NCI-H510A treated with DMSO at 0.1 percent for 48 hours (cell line): ENCODE measurements around the gene LMO7.
"Not testable (repeated sequence)": the region's sequence is repeated elsewhere in the genome, so short reads cannot be mapped to it uniquely, and the experiment has no call there.

ENCODE experiments used
- DNase-seq: peaks from one replicate; lab custom pipeline; 2025; lab: John Stamatoyannopoulos, UW

The LMO7 gene

DNA sequence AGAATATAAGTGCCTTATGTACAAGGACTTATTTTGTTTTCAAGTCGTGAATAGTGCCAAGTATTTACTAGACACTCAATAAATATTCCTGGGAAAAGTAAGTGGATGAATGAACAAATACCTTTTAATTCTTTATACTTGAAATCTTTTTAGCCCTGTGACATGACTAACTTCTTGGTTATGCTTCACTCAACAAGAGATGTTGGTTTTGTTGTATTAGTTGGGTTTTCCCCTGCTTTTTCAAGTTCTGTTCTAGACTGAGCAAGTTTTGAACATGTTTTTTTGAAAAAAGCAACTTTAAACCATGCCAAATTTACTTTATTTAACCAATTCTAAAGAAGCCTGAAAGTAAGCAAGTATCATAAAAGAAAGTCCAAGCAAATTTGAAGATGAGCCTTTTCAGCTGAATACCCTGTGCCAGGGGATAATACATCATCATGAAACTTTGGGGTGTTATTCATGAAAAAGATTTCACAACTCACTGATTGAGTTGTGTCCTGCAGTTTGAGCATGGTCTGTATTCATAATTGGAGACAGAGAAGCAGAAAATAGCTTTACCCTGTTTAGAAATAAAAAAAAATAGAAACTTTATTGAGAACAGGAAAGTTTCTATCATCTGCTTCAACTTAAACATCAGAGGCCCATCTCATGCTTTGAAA lies 11.1 kb downstream of the LMO7 start:
- DNase-seq, result no peak

DNA sequence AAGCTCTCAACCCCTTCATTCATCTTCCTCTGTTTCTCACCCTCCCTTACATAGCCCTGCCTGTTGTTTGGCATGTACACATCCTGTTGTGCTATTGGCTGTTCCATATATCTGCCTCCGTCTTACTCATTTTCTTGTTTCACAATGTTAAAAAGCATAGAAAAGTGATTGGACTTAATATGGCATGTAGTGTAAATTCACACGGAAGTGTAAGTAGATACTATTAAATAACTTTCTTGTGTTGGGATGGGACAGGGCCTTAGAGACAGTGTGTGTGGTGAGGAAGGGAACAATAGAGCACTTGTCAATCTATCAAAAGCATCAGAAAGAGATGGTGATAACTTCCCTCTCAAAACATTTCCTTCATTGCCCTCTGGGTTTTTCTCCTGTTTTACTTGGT lies 12.3 kb downstream of the LMO7 start:
- DNase-seq, result no peak

DNA sequence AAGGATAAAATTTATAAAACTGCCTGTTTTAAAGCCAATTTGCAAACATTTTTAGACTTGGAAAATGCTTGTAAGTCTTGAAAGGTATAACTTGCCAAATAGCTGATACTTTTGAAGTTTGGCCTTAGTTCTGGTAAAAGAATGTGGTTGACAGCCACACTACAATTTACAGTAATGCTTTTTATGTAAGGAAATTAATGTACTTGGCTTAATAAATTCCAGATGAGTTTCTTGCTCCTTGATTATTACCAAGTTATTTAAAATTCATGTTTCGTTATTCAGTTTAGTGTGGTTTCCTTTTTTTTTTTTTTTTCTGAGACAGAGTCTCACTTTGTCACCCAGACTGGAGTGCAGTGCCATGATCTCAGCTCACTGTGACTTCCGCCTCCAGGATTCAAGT lies 14.9 kb downstream of the LMO7 start:
- DNase-seq, result no peak

DNA sequence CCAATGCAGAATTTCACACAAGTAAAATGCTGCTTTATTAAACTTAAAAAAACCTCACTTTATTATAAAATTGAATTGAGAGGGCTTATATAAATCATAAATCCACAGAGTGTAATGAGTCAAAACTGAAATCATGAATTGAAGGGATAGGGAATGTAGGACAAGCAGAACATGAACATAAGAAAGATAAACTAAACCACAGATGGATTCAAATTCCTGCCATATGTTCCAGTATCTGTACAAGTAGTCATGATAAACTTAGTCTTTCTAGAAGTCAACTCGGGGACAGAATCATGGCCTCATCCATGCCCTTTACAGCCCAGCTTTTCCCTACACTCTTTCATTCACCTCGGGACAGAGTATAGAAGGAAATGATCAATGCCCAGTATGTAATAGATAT lies 16.6 kb downstream of the LMO7 start:
- no peak for DNase-seq

DNA sequence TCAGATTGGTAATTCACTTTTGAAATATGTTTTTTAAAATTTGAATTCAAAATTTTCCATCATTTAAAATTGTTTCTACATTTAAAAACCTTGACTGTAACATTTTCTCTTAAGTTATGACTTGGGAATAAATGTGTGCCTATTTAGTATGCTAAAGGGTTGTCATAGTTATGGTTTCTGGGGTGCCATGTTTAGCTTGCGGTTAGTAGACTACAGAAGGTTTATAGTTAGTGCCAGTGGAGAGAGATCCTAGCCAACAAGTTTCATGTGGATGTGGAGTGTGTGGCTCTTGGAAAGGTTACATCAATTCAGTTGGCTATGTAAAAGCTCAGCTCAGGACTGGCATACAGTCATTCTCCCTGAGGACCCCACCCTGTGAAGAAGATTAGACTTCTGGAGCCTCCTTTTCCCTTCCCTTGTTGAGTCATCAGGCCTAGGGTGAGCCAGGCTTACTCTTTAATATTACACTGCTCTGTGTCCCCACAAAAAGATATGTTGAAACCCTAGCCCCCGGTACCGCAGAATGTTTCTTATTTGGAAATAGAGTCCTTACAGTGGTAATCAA lies 20.4 kb downstream of the LMO7 start:
- DNase-seq, result no peak

DNA sequence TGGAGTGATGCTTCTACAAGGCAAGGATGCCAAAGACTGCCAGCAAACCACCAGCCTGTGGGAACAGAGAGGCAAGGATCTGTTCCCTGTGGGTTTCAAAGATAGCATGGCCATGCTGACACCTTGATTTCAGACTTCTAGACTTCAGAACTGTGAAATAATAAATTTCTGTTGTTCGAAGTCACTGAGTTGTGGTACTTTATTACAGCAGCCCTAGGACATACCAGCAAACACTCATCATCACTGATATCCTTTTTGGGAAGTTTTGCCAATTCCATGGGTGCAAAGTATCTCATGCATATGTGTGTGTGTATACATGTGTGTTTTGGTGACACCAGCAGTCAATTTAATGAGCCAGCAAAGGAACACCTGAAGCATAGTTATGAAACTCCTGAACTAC lies 21.0 kb downstream of the LMO7 start:
- no peak for DNase-seq

DNA sequence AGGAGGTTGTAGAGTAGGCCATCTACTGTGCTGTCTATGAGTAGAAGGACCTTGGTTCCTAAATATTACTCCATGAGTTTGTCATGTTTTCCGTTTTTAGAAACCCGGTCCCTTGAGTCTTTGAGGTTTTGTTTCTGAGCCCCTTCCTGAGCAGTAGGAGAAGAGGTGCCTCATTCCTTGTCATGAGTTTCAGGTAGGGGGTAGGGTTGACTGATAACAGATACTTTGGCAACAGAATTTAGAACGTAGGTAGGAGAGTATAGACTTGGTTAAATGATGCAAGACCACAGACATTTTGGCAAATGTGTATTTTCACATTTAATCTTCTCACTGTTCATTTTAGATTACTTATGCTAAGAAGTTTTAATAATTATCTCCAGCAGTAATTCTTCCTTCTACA lies 24.6 kb downstream of the LMO7 start:
- DNase-seq, result no peak

DNA sequence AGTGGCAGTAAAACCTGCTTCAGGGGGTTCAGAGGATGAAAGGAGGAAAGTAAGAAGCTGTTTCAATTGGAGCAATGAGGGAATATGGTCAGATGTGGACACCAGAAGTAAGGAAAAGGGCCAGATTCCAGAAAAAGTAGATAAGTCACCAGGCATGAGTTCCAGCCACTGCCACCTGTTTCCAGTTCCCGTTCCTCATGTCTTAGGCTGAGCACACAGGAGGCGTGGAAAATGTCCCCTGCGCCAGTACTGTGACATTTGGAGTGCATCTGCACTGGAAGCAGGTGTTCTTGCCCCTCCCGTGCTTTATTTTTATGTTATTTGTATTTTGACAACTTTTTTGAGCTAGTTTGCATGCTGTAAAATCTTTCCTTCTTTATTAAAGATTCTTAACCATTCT lies 25.3 kb downstream of the LMO7 start:
- DNase-seq, result no peak

DNA sequence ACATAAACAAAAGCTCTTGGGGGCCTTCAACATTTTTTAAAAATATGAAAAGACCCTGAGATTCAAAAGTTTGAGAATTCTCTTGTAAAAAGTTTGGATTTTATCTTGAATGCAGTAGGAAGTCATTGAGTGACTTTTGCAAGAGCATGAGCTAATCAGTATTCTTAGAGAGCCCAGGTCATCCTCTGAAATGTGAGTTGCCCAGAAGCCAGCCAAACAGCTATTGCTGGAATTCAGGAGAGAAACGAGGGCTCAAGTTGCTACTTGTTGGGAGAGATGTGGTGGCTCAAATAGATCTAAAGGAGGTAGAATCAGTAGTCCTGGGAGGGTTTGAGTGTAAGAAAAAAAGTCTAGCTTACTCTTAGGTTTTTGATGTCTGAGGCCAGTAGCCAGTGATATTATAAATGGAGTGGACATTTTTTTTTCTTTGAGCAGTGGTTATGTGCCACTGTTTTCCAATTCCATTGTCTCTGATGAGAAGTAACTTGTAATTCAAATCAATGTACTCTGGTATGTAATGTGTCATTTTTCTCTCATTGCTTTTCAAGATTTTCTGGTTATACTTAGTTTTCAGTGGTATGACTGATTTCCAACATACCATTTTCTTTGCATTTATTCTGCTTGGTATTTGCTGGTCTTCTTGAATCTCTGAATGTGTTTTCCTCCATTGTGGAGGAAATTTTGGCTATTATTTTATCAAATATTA lies 30.7 kb downstream of the LMO7 start:
- no peak for DNase-seq

DNA sequence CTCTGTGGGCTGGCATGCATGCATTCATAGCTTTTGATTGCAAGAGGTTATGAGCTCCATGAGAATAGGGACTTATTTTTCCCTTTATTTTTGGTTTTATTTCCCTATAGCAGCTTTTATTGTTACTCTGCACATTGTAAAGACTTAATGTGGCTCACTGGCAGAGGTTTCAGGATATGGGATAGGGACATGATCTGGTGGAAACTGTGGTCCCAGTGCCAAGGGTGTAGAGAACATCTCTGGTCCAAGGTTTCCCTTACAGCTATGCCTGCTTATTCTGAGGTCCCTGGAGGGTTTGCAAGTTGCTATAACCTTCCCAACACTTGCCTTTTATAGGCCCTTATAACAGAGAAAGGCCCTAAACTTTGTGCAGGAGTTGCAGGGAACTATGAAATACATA lies 33.6 kb downstream of the LMO7 start:
- no peak for DNase-seq

DNA sequence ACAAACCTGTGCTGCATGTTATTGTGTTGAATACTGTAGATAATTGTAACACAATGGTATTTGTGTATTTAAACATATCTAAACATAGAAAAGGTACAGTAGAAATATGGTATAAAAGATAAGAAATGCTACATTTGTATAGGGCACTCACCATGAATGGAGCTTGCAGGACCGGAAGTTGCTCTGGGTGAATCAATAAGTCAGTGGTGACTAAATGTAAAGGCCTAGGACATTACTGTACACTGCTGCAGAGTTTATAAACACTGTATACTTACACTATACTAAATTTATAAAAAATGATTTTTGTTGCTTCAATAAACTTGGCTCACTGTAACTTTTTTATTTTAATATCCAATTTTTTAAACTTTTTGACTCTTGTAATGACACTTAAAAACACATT lies 34.4 kb downstream of the LMO7 start:
- no peak for DNase-seq

DNA sequence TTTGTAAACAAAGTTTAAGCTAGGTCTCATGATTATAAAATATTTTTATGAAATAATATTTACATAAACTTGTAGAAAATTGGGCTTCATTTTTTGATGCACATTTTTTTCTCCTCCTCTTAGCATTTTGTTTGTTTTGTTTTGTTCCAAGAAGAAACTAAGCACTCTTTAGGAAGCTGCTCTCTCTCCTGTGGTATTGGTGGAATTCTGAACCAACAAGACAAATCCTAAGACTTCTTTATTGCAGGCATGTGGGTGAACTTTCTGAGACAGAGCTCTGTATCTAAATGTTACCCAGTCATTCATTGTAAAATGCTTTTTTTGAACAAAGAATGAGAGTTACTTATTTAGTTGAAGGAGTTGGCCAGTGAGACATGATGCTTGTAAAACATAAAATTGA lies 39.3 kb downstream of the LMO7 start:
- no peak for DNase-seq

DNA sequence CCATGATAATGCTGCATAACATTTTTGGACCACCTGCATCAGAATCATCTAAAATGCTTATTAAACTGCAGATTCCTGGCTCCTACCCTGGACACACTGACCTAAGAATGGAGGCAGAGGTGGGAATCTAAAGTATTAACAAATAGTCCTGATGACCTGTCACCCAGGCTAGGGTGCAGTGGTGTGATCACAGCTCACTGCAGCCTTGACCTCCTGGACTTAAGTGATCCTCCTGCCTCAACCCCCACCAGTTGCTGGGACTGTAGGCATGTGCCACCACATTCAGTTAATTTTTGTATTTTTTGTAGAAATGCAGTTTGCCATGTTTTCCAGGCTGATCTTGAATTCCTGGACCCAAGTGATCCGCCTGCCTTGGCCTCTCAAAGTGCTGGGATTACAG lies 43.3 kb downstream of the LMO7 start:
- DNase-seq, result no peak

DNA sequence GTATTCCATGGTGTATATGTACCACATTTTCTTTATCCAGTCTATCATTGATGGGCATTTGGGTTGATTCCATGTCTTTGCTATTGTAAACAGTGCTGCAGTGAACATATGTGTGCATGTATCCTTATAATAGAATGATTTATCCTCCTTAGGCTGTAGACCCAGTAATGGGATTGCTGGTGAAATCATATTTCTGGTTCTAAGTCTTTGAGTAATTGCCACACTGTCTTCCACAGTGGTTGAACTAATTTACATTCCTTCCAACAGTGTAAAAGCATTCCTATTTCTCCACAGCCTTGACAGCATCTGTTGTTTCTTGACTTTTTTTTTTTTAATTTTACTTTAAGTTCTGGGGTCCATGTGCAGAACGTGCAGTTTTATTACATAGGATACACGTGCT lies 44.1 kb downstream of the LMO7 start:
- not testable (repeated sequence) for DNase-seq

DNA sequence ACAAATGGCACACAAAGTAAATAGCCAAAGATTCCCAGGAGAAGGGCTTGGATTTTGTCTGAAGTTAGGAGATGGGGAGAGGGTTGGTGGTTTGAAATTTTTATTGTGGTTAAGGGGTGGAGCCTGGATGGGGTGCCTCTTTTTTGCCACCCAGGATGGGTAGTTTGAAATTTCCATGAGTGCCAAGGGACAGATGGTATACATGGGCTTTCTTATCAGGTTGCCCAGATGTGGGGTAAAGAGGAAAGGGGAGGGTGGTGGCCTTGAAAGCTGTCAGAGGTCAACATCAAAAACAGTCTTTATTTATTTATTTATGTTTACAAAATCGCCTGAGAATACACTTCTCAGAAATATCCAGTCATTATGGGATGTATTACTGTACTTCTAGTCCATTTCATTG lies 46.2 kb downstream of the LMO7 start:
- DNase-seq, result no peak

DNA sequence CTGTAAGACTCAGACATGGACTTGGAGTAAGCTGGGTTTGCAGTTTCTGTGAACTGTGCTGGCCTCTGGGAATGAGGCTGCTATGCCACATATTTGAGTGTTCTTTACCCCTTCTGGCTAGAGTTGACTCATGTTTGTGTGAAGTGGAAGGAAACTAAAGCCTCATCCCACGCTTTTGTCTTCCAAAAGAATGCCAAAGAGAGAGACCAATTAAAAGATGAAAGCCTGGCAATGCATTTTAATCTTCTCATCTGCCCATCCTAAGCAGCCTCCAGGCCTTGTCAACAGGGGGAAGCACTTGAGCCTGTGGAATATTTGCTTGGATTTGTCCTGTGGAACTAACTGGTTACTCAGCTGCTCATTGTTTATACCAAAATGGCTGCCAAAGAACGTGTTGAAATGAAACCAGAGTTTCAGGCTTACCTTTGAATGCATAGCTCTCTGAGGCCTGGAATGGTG lies 49.1 kb downstream of the LMO7 start:
- peak; percentile 46 for DNase-seq

DNA sequence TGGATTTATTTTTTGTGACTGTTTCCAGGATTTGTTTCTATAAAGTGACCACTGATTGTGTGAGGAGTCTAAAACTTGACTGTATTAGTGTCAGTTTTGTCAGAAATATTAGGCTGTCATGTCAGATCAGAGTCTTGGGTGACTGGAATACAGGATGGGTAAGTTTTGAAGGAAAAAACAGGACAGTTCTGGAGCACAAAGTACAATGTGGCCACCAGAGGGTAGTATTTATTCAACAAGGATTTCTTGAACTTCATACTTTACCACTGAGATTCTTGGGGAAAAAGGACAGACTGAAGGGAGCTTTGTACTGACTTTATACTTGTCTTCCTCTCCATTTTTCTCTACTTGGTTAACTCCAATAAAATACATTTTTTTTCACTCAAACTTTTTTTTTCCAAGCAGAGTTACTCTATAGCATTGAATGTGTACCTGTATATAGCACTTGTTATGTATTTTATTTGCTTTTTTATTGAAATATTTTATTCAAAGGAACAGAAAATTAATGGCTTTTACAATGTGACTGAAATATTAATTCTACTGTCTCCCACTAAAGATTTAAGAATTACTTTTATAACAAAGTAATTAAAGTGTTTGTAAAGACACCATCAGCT lies 51.1 kb downstream of the LMO7 start:
- no peak for DNase-seq

DNA sequence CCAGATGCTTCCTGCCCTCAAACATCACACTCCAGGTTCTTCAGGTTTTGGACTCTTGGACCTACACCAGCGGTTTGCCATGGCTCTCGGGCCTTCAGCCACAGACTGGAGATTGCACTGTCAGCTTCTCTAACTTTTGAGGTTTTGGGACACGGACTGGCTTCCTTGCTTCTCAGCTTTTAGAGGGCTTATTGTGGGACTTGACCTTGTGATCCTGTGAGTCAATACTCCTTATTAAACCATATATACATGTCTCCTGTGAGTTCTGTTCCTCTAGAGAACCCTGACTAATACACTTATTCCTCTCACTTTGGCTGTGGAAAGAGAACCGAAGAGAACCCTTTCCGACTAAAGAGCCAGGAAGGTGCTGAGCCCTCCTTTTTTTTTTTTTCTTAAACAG lies 53.6 kb downstream of the LMO7 start:
- DNase-seq, result no peak

DNA sequence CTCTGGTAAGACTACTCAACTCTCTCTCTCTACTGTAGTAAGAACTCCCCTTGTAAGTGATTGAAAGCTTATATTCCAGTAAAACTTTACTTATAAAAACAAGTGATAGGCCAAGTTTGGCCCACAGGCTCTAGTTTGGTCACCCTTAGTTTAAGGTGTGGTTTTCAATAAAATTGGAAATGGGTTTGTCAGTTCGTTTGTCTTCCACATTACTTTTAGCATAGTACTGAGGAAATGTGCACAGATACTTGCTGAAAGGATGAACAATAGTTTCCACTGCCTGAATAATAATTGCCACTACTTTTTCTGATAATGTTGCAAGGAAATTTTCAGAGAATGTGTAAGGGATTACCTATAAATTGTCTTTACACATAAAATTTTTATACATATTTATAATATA lies 54.5 kb downstream of the LMO7 start:
- no peak for DNase-seq

DNA sequence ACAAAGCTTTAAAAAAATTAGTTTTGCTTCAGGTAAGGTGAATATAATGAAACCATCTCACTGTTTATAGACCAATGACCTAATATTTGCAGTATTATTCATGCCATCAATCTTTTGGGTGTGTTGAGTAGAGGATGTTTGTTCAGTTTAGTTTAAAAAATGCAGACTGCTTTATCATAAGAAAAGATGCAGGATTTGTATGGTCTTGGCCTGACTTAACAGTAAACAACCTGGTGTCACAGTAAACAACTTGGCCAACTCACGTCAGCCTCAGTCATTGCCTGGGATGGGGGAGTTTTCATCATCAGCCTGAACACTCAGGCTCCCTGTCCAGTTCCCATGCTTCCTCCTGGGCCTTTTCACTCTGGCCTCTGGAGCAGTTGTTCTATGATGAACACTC lies 55.1 kb downstream of the LMO7 start:
- DNase-seq, result no peak

DNA sequence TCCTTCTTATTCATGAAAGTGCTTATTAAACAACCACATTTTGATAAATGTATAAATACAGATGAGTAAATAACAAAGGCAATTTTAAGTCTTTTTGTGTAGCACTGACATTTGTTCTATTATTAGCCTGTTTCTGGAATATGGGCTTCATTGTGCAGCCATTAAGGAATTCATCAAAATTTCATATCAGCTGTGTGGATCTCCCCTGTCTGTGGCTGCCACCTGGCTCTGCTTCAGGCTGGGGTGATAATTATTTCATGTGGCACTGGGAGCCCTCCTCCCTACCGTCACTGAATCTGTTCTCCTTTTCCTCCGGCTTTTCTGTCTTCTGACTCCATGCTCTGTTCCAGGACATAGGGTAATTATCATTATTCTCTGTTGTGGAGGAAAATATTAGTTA lies 57.1 kb downstream of the LMO7 start:
- DNase-seq, result no peak

DNA sequence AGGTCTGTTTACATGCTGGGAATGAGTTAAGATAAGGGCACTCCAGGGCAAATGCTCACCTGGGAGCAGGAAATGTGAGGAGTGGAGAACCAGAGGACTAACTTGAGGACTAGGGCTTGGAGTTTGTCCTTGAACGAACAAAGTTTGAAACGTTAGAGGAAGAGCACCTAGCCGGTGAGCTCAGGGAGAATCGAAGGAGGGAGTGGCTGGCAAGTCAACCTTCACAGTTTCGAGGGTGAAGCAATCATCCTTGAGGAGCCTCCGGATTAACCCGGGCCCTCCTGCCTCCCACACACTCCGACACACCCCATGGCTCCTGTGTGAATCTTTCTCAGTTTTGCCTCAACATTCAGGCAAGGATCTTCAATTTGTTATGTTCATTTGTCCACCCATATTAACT lies 58.6 kb downstream of the LMO7 start:
- no peak for DNase-seq

DNA sequence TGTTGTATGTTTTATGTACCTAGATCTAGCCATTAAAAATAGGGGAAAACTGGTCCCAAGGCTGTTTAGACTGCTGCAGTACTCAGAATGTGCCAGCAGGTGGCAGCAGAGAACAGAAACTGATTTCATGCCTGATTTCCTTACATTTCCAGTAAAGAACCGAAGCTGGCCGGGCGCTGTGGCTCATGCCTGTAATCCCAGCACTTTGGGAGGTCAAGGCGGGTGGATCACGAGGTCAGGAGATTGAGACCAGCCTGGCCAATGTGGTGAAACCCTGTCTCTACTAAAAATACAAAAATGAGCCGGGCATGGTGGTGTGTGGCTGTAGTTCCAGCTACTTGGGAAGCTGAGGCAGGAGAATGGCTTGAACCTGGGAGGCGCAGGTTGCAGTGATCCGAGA lies 59.8 kb downstream of the LMO7 start:
- peak; percentile 20 for DNase-seq
